HG03175 (cell line): ENCODE results near the gene C17orf50.
"Not testable (repeated sequence)": the region's sequence is repeated elsewhere in the genome, so short reads cannot be mapped to it uniquely, and the experiment has no call there.

ENCODE experiments used
- ATAC-seq: cut with Tn5 transposase; IDR thresholded peaks from one replicate; pipeline ENCODE4 v1.9.1; 2021; ENCODE audit warnings: mild to moderate bottlenecking, moderate library complexity; ENCODE audit not compliant: unreplicated experiment

The C17orf50 gene

GRCh38 chr17:35751541-35751940, 9.1 kb upstream of the C17orf50 start:
- ATAC-seq = not testable (repeated sequence)

- no peak for ATAC-seq
These were observed 8.2 kb upstream of the C17orf50 start for GRCh38 chr17:35752471-35752870.

DNA sequence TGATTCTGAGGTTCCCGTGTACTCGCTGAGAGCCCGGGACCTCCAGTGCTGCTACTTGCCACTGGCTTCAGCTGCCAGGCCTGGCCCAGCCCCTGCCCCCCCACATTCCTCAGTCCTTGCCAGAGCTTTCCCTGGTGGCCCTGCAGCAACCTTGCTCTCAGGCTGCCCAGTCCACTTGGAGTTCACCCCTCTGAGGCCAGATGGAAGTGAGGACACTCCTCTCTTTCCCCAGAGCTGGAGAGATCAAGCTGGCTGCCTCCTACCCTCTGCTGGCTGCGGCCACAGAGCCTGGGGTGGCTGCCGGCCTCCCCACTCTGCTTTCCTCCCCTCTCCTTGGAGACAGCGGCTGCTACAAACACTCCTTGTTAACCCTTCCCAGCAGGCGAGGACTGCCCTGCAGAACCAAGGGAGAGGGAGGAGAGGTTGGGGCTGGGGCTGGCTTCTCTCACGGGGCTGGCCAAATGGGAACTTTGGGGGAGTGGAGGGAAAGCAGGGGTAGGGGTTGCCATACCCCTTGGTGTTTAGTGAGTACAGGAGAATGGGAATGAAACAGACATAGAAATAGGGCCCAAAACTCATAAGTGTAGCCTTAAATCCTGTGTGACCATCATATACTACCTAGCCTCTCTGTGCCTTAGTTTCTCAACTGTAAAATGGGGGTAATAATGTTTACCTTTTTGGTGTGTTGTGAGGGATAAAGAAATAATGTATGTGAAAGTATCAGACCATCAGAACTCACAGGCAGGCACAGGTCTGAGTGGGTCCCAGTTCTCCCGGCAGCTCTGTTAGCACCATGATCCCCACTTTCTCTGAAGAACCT, 7.5 kb upstream of the C17orf50 start, which contains the start of gene GAS2L2:
Gene GAS2L2 (minus strand): TSS at position 295 of the 820 bp plus-strand sequence. CDS start 389 bp downstream, outside the sequence.
- no peak for ATAC-seq

GRCh38 chr17:35757243-35757642, 3.4 kb upstream of the C17orf50 start:
- no peak for ATAC-seq

GRCh38 chr17:35761601-35762000, 914 bp downstream of the C17orf50 start:
- no peak for ATAC-seq

DNA sequence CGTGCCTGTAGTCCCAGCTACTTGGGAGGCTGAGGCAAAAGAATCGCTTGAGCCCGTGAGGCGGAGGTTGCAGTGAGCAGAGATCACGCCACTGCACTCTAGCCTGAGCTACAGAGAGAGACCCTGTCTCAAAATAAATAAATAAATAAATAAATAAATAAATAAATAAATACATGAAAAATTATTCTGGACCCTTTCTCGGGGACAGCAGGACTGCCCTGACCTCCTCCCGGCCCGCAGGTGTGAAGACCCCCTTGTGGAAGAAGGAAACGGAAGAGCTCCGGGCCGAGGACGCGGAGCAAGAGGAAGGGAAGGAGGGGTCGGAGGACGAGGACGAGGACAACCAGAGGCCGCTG, 3.1 kb downstream of the C17orf50 start:
- ATAC-seq = no peak

DNA sequence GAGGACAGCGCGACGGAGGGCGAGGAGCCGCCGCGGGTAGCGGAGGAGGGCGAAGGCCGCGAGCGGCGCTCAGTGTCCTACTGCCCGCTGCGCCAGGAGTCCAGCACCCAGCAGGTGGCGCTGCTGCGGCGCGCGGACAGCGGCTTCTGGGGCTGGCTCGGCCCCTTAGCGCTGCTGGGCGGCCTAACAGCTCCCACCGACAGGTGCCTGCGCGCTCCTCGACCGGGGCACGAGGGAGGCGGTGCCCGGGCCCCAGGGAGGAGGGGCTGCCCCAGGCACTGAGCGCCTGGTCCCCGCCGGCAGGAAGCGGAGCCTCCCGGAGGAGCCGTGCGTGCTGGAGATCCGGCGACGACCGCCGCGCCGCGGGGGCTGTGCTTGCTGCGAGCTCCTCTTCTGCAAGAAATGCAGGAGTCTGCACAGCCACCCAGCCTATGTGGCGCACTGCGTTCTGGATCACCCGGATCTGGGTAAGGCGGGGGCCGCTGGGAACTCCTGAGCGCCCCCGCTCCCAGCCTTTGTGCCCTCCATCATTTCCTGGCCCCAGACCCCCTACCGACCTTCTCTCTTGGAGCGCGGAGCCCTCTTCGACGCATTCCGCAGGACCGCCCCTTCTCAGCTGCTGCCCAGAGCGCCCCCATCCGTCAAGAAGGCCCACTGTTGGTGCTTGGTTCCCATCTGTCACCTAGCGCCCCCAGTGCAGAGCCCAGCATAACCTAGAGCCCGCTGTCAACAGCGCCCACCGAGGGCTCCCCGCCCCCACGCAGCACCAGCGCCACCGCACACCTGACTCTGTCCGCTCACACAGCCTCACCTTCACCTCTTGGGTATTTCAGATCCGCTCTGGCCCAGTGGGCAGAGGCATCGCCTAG, 3.7 kb downstream of the C17orf50 start:
- peak; percentile 82 for ATAC-seq

DNA sequence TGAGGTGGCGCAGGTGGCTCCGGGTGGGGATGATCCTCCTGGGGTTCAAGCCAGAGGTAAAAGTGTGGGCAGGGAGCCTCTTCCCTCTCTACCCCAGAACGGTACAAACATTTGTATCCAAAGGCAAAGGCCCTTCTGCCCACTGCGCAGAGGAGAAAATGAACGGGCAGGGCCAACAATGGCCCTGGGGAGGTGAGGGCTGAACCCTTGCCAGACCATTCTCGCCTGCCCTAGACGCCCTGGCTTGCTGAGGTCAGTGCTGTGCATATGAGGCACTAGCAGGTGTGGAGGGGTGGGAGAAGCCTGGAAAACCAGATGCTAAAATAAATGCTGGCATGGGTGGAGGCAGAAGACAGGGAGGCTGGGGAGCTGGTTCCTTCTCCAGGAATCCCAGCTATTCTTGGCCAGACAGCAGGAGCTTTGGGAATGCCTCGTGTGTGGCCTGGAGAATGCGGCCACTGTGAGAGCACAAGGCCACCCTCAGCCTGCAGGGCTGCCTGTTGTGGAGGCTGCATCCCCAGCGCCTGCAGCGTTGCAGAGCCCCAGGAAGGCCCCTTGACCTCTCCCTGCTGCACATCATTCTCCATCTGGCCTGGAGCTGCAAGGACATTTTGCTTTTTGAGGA, 4.5 kb downstream of the C17orf50 start:
- ATAC-seq = no peak

- ATAC-seq = no peak
These were observed 5.2 kb downstream of the C17orf50 start for GRCh38 chr17:35765756-35766488.

DNA sequence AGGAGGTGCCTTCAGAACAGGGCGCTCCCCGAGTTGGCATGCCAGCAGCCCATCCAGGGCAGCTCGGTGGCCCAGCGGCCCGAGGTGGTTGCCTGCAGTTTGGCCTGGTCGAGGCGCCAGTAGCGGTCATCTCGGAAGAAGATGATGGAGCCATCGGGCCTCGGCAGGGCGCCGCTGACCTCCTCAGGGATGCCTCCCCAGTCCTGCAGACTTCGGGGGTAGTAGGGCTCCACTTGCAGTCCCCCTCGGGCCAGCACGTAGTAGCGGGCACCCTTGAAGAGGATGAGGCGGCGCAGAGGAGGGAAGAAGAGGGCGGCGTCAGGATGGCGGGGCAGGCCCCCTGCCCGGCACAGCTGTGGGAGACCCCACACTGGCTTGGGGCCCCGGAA, 5.8 kb downstream of the C17orf50 start:
- no peak for ATAC-seq

DNA sequence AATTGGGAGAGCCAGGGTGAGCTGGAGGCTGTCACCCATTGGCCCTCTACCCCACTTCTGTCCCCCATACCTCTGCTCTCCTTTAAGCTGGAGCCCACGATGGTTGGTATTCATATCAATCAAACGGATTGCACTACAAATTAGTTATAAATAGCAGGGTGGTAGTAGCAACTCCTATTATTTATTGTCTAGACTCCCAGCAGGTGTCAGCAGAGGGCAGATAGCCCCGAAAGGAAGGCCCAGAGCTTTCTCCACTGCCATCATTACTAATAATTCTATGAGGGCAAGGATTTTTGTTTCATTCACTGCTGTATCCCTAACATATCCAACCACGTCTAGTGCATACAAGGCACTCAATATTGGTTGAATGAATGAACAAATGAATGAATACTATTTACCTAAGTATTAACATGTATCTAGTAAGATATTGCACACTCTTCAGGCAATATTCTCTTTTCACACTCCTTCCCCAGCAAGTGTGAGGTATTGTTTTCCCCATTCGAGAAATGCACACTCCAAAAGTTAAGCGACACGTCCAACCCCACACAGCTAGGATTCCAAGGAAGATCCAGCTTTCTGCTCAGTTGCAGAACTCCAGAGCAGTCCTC, 6.3 kb downstream of the C17orf50 start:
- no peak for ATAC-seq

- ATAC-seq = no peak
These were observed 8.1 kb downstream of the C17orf50 start for GRCh38 chr17:35768797-35769196.

GRCh38 chr17:35769895-35770486, 9.3 kb downstream of the C17orf50 start:
- no peak for ATAC-seq

GRCh38 chr17:35773129-35773528, 12.4 kb downstream of the C17orf50 start:
- no peak for ATAC-seq

- ATAC-seq = no peak
These were observed 13.2 kb downstream of the C17orf50 start for GRCh38 chr17:35773679-35774425.

- no peak for ATAC-seq
These were observed 13.8 kb downstream of the C17orf50 start for GRCh38 chr17:35774499-35774898.

DNA sequence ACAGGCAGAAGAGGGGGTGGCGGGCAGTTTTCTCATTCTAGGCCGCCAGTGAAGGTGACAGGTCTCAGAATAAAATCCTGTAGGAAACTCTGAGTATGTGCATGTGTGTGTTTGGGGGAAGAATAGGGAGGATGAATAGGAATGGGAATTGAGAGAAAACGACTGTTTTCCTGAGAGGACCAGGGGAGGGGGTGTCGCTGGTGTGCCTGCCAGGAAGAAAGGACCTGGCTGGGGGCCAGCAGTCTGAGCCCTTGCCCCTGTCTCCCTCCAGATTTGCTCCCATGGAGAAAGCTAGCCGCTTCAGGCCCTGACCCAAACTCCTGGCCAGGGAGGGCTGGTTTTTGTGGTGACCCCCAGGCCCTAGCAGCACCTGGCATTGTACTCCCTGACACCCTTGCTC, 14.4 kb downstream of the C17orf50 start:
- no peak for ATAC-seq

- no peak for ATAC-seq
These were observed 14.9 kb downstream of the C17orf50 start for GRCh38 chr17:35775583-35775982.

DNA sequence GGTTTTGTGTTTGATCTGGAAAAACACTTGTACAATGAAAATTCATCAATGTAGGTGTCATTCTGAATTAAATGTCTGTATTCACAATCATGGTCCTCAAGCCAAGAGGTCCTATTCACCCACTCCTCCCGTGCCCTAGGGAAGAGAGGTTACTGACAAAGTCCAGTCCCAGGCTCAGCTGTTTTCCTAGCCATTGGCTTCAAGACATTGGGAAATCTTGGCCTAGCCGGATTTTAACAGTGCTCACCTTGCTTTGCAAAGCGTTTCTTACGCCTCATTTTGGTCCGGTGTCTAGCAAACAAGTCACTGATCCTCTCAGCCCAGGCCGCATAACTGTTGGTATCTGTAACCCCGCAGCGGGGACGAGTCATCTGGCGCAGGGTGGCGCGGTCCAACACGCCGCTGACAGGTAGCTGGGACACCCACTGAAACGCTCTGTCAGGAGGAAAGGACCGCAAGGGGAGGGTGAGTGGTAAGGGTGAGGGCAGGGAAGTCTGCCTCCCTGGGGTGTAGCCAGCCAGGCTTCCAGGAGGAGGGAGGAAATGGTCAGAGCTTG, 18.0 kb downstream of the C17orf50 start:
- ATAC-seq = no peak
